Measurements from ENCODE around the gene MYLK2.

The MYLK2 gene

DNA sequence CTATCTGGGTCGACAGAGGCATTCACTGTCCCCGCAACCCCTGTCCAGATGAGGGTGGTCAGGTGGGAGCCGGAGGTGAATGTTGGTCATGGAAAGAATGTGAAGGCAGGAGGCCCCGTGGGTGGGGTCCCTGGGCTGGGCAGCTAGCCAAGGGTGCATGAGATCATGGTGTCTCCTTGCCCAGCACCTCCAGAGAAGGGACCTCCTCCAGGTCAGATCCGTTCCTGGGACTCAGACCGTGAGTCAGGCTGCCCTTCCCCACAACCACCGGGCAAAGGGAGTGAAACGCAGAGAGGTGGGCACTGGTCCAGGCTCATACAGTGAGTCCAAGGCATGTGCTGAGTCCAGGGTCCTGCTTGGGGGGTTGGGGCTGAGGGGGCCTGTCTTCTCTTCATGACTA, 22.8 kb downstream of the MYLK2 start:
- TF ChIP-seq, protein P1, sequence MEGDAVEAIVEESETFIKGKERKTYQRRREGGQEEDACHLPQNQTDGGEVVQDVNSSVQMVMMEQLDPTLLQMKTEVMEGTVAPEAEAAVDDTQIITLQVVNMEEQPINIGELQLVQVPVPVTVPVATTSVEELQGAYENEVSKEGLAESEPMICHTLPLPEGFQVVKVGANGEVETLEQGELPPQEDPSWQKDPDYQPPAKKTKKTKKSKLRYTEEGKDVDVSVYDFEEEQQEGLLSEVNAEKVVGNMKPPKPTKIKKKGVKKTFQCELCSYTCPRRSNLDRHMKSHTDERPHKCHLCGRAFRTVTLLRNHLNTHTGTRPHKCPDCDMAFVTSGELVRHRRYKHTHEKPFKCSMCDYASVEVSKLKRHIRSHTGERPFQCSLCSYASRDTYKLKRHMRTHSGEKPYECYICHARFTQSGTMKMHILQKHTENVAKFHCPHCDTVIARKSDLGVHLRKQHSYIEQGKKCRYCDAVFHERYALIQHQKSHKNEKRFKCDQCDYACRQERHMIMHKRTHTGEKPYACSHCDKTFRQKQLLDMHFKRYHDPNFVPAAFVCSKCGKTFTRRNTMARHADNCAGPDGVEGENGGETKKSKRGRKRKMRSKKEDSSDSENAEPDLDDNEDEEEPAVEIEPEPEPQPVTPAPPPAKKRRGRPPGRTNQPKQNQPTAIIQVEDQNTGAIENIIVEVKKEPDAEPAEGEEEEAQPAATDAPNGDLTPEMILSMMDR (IDR thresholded peaks at IDR 0.05; ENCODE audit: borderline replicate concordance, insufficient read depth, low read depth, low read length): no peak
- H3K4me3 ChIP-seq (ENCODE audit: low read depth, low read length): no peak overlapping the region

DNA sequence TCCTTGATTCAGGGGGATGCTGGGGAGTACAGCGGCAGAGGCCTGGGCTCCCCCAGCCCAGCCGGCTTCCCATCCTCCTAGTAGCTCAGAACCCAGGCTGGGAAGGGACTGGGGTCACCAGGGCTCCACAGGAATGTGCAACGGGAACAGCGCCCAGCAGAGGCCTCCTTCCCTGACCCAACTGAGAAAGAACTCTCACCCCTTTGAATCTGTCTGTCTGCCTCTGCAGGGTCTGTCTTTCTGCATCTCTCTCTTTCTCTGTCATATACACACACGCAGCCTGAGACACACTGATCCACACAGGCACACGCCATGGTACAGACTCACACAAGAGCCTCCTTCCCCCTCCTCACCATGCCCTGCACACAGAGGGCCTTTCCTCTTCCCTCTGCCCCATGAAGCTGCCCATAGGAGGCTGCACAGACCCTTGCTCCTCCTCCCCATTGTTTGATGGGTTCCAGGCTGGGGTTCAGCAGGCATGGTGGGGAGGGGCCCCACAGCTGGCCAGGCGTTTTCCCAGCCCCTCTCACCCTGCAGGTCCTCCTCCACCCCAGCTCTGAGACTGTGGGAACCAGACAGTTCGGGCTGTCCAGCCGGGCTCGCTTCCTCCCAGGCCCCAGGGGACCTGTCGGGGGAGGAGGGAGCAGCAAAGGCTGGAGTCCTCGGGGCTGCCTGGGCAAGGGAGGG, 23.5 kb downstream of the MYLK2 start:
- TF ChIP-seq, protein P1 (IDR thresholded peaks at IDR 0.05; ENCODE audit: borderline replicate concordance, insufficient read depth, low read depth, low read length): no peak
- no peak overlapping the region for H3K4me3 ChIP-seq (ENCODE audit: low read depth, low read length)

DNA sequence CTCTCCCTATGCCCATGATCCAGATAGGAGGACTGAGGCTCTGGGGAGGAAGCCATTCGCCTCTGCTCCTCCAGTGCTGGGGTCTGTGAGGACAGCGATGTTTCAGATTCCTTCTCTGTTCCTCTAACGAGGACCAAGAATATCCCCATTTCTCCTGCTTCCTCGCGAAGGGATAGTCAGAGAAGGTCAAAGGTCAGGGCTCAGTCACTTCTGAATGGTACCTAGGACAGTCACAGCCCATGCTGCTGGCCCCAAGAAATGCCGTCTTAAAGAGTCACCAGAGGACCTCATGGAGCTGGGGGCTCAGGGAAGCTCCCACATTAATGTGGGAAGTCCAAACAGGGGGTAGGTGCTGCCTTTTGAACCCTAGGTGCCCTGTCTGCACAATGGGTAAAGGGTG, 24.1 kb downstream of the MYLK2 start:
- TF ChIP-seq, protein P1 (IDR thresholded peaks at IDR 0.05; ENCODE audit: borderline replicate concordance, insufficient read depth, low read depth, low read length): no peak

DNA sequence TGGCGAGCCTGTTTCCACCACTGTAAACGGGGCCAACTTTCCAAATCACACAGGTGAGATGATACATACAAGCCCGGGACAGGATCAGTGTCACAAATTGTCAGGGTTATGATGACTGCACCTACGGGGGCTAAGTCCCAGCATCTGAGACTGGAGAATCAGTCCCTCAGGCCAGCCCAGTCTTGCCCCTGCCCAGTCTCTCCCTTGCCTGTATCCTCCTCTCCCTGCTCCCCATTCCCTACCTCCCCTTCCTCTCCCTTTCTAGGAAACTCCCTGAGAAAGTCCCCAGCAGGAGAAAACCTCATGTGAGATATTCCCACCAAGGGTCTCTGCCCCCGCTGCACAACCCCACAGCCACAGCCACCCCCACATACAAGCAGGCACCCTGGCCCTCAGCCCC, 24.7 kb downstream of the MYLK2 start:
- TF ChIP-seq, protein P1 (IDR thresholded peaks at IDR 0.05; ENCODE audit: borderline replicate concordance, insufficient read depth, low read depth, low read length): no peak
- no peak overlapping the region for H3K4me3 ChIP-seq (ENCODE audit: low read depth, low read length)

More for the DNA sequence above, 24.1 kb downstream of the MYLK2 start:
- no peak overlapping the region for H3K4me3 ChIP-seq (ENCODE audit: low read depth, low read length)

DNA sequence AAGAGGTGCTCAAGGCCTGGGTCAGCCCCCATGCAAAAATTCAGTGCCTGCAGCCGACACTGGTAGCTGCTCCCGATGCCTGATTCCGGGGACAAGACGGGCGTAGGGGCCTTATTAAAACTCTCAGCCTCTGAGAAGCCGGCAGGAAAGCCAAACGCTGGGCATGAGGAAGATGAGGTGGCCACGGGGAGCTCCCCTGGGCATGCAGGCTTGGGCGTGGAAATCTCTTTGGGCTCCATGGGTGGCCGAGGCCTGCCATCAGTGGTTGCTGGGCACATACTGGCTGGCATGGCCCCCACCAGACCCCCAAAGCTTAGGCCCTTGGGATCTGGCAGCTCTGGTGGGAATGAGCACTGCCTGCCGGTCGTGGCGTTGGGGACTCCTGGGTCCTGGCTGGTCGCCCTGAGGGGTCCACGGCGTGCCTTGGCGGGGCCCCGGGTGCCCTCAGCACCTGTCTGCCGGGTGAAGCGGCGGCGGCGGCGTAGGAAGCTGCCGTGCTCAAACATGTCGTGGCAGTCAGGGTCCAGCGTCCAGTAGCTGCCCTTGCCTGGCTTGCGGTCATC, 25.7 kb downstream of the MYLK2 start:
- TF ChIP-seq, protein P1 (IDR thresholded peaks at IDR 0.05; ENCODE audit: borderline replicate concordance, insufficient read depth, low read depth, low read length): no peak

DNA sequence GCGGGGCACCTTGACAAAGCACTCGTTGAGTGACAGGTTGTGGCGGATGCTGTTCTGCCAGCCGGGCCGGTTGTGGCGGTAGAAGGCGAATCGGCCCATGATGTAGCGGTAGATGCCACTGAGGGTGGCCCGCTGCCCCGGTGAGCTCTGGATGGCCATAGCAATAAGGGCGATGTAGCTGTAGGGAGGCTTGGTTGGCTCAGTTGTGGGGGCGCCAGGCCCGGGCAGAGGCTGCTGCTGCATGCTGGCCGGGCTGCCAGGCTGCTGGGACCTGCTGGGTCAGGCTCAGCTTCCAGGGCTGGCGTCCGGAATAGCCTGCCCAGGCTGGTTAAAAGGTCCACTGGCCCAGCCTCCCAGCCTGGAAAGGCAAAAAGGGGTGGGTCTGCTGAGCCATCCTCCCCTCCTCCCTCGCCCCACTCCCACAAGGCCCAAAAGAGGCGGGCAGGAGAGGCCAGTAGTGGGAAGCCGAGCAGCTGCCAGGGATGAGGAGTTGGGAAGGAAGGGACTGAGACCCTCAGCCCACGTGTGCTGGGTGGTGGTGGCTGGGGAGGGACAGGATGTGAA, 26.2 kb downstream of the MYLK2 start, which contains the start of gene FOXS1:
Gene FOXS1 (minus strand): TSS at position 305 of the 564 bp plus-strand sequence. CDS start 62 bp downstream, at position 243.
- TF ChIP-seq, protein P1 (IDR thresholded peaks at IDR 0.05; ENCODE audit: borderline replicate concordance, insufficient read depth, low read depth, low read length): no peak
- no peak within 1 kb of the TSS for H3K4me3 ChIP-seq (ENCODE audit: low read depth, low read length)

More for the DNA sequence above, 25.7 kb downstream of the MYLK2 start:
- H3K4me3 ChIP-seq (ENCODE audit: low read depth, low read length): no peak overlapping the region

DNA sequence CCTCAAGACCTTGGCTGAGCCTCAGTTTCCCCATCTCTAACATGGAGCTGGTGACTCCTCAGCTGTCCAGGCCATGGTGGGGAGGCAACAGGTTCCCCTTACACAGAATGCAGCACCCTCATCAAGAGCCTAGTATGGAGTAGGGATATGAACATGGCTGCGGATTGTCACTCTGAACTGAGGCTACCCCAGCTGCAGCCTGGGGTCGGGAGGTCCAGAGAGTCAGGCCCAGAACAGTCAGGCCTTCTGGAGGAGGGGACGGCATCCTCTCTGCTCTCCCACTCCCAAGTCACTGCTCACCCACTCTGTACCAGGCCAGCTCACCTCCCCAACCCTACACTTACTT, 27.6 kb downstream of the MYLK2 start:
- no peak overlapping the region for H3K4me3 ChIP-seq (ENCODE audit: low read depth, low read length)
- TF ChIP-seq, protein P1 (IDR thresholded peaks at IDR 0.05; ENCODE audit: borderline replicate concordance, insufficient read depth, low read depth, low read length): no peak
